Calu3 (cell line): ENCODE results near the gene CLEC16A. TPM values are rescaled to one million over a fixed set of nuclear protein-coding genes. Genes with fewer than 3 reads are reported as not detected.

Experiments used
- BruUV-seq: library from RNA; stranded (reverse); fragments of 400-500 nt; replicated peaks from 2 replicates; lab custom pipeline; 2021; lab: Mats Ljungman, UMichigan
- CTCF ChIA-PET: fragments of 300-600 bp; sonication (Branson Sonifier 250); formaldehyde crosslinking; loops from one replicate; lab custom pipeline; 2022; ENCODE audit warnings: antibody characterized with exemption; lab: Charles Lee
- DNase-seq: peaks from one replicate; pipeline ENCODE4 v3.0.0; 2022
- H3K27ac Mint-ChIP-seq: one replicate; pipeline ENCODE4 v1.8.0; 2022; ENCODE audit warnings: mixed read lengths; ENCODE audit not compliant: unreplicated experiment
- H3K27me3 Mint-ChIP-seq: one replicate; pipeline ENCODE4 v1.8.0; 2022; ENCODE audit warnings: mixed read lengths; ENCODE audit not compliant: unreplicated experiment
- H3K36me3 Mint-ChIP-seq: one replicate; pipeline ENCODE4 v1.8.0; 2022; ENCODE audit warnings: mild to moderate bottlenecking, moderate library complexity, mixed read lengths; ENCODE audit not compliant: insufficient read depth, unreplicated experiment
- H3K4me1 Mint-ChIP-seq: one replicate; pipeline ENCODE4 v1.8.0; 2022; ENCODE audit warnings: mild to moderate bottlenecking, low read depth, mixed read lengths; ENCODE audit not compliant: unreplicated experiment
- H3K4me3 Mint-ChIP-seq: one replicate; pipeline ENCODE4 v1.8.0; 2022; ENCODE audit warnings: mild to moderate bottlenecking, low read depth, moderate library complexity, mixed read lengths; ENCODE audit not compliant: unreplicated experiment
- H3K9me3 Mint-ChIP-seq: one replicate; pipeline ENCODE4 v1.8.0; 2022; ENCODE audit warnings: low read depth, mixed read lengths; ENCODE audit not compliant: unreplicated experiment
- intact Hi-C: fragments of 100-400 bp; cut with micrococcal nuclease; formaldehyde crosslinking; loops from one replicate; pipeline ENCODE4 v1.10.0; 2022; ENCODE audit not compliant: unreplicated experiment
- total RNA-seq: library from RNA; stranded (reverse); gene quantifications from 2 replicates; pipeline ENCODE4 v1.2.3, GENCODE V29; 2022
- TF ChIP-seq, protein P1 (sequence below): fragments of 200-600 bp; IDR thresholded peaks from one replicate; pipeline ENCODE4 v1.8.0; 2022; ENCODE audit warnings: antibody characterized with exemption; ENCODE audit not compliant: unreplicated experiment

The CLEC16A gene
- total RNA-seq, 1 experiment from 2014 or later: 33.0 TPM

DNA sequence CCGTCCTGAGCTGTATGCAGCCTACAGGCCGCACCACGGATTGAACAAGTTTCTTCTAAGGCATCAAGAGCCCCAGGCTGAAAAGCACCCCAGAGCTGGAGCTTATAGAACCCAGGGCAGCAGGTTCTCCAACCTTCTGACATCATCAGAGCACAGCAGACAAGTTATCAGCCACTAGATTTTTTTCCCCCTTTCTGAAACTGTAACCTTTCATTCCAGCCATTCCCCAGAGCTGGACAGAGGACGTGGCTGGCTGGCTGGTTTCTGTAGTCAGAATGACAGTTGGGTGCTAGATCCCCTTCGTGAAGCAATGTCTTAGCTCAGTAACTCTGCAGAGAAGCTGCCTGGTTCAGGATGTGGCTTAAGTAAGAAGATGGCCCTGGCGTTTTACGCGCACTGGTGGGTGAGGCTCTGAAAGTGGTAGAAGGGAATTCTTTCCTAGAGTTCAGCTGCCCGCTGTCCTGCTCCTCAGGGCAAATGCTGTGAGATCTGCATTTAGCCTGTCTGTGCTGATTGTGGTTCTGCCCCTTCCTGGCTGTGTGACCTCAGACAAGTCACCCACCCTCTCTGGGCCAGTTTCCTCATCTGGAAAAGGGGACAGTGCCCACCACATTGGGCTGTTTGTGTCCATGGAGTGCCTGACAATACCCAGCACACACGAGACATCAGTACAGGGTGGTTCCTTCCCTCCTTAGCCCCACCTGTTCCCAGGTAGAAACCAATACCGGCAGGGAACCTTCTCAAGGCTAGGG, 11.2 kb upstream of the CLEC16A start:
- Mint-ChIP-seq H3K36me3 (peaks cover 45% of the 10 kb centered on the region), H3K4me1 (no peaks in the 10 kb centered on the region), H3K27me3 (no peaks in the 10 kb centered on the region), H3K9me3 (no peaks in the 10 kb centered on the region), H3K27ac (no peak overlapping the region), H3K4me3 (no peak overlapping the region)
- intact Hi-C loops: no loop called here
- TF ChIP-seq, protein P1, sequence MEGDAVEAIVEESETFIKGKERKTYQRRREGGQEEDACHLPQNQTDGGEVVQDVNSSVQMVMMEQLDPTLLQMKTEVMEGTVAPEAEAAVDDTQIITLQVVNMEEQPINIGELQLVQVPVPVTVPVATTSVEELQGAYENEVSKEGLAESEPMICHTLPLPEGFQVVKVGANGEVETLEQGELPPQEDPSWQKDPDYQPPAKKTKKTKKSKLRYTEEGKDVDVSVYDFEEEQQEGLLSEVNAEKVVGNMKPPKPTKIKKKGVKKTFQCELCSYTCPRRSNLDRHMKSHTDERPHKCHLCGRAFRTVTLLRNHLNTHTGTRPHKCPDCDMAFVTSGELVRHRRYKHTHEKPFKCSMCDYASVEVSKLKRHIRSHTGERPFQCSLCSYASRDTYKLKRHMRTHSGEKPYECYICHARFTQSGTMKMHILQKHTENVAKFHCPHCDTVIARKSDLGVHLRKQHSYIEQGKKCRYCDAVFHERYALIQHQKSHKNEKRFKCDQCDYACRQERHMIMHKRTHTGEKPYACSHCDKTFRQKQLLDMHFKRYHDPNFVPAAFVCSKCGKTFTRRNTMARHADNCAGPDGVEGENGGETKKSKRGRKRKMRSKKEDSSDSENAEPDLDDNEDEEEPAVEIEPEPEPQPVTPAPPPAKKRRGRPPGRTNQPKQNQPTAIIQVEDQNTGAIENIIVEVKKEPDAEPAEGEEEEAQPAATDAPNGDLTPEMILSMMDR: no peak
- no peak for DNase-seq
- CTCF ChIA-PET: interaction anchor here (1.2 kb wide), 1 partner anchor 9 kb away, joined by 9 read pairs; the partner anchor contains the start of gene DEXI
- no TSS peak for BruUV-seq

DNA sequence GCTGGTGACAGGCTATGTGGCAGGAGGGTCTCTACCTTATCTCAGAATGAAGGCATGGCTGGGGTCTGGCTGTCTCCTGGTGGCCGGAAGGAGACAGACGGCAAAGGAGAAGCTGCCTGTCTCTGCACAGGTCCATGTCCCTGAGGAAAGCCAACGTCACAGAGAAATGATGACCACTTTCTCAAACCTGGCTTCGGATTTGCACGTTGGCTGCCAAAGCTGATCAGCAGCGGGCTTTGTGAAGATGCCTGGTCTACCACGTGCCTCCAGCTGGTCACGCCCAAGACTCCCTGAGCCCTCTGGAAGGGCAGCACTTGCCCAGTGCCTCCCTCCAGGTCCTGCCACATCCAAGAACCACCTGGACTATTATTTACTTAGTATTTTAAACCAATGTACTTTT, 10.5 kb upstream of the CLEC16A start:
- Mint-ChIP-seq H3K4me1 (peaks cover 5% of the 10 kb centered on the region), H3K4me3 (no peak overlapping the region), H3K27ac (no peak overlapping the region), H3K27me3 (no peaks in the 10 kb centered on the region), H3K36me3 (peaks cover 40% of the 10 kb centered on the region), H3K9me3 (no peaks in the 10 kb centered on the region)
- TF ChIP-seq, protein P1: no peak
- DNase-seq: no peak
- CTCF ChIA-PET: no interaction called here
- no TSS peak for BruUV-seq
- intact Hi-C loops: no loop called here

DNA sequence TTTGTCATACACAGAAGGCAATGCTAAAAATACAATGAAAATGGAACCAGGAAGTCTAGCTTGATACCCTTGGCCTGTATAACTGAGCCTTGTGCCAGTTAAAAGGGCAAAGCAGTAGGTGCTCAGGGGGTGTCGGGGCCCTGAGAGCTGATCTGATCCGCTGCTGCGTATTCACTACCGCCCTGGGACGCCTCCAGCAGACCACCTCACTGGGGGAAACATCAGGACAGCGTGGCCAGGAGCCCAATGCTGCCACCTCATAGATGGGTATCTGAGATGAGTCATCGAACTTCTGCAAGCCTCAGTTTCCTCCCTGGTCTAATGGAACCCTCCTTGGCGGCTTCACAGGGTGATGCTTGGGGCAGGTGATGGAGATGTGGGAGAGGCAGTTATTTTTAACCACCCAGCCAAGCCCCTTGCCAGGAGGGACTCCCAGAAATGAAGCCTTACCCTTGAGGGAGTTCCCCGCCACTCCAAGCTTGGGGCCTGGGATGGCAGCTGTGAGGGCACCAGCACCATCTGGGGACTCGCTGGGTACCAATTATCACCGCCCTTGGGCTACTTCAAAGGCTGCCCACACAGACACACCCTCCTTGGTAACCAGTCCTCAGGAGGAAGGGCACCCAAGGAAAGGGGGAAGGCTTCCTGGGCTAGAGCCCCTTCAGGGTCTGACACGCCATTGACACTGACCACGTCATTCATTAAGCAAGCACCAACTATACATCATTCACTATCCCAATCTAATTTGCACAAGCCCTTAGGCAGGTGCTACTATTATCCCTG, 9.8 kb upstream of the CLEC16A start:
- CTCF ChIA-PET: no interaction called here
- H3K27me3 Mint-ChIP-seq: no peaks in the 10 kb centered on the region
- H3K36me3 Mint-ChIP-seq: peaks cover 40% of the 10 kb centered on the region
- TF ChIP-seq, protein P1: no peak
- H3K4me1 Mint-ChIP-seq: peaks cover 11% of the 10 kb centered on the region
- H3K9me3 Mint-ChIP-seq: no peaks in the 10 kb centered on the region
- no TSS peak for BruUV-seq
- no peak for DNase-seq
- intact Hi-C loops: no loop called here
- H3K4me3 Mint-ChIP-seq: no peak overlapping the region
- H3K27ac Mint-ChIP-seq: no peak overlapping the region

DNA sequence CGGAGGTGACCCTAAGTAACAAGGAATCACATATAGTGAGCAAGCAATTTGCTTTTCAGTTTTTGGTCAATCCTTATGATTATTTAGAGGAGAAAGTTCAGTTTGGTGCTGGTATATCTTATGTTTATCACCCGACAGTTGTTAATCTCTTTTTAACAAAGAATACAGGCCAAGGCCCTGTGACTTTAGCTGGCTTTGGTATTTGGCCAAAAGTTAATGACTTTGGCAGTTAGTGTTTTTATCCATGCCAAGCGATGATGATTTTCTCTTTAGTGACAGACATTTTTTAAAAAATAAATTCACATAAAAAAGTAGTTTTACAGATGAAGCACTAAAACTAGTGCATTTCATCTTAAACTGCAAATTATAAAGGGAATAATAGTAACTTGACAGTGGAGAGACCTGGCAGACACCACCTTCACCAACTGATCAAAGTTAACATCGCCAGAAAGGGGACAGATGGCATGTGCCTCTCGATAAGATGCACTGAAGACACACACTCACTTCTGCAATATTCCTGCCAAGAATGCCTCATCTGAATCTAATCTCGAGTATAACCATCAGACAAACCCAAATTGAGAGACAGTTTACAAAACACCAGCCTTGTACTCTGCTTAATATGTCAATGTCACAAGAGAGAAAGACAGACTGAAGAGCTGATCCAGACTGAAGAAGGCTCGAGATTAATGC, 9.0 kb upstream of the CLEC16A start:
- Mint-ChIP-seq H3K9me3 (no peaks in the 10 kb centered on the region), H3K4me3 (no peak overlapping the region), H3K27me3 (no peaks in the 10 kb centered on the region), H3K4me1 (peaks cover 20% of the 10 kb centered on the region), H3K36me3 (peaks cover 42% of the 10 kb centered on the region), H3K27ac (no peak overlapping the region)
- CTCF ChIA-PET: interaction anchor here (0.7 kb wide), 1 partner anchor 164 kb away, joined by 4 read pairs; no protein-coding TSS in a partner anchor
- TF ChIP-seq, protein P1: no peak
- intact Hi-C loops: no loop called here
- BruUV-seq: no TSS peak
- no peak for DNase-seq
